Ovary (tissue), 9 donors: ENCODE results near the gene CDH11. TPM values are rescaled to one million over a fixed set of nuclear protein-coding genes. Genes with fewer than 3 reads are reported as not detected.

ENCODE experiments used
- DNase-seq, 5 donors: peaks; one replicate each; pipeline ENCODE4 v3.0.0-alpha.2; 2019 to 2020
- H3K27ac ChIP-seq, 2 donors: fragments of 200-600 bp; one replicate each; pipeline versions ENCODE4 v1.5.1 to v1.8.0; 2019 to 2022
- H3K27me3 ChIP-seq: fragments of 200-600 bp; one replicate; pipeline ENCODE4 v1.8.0; 2022
- H3K36me3 ChIP-seq: fragments of 200-600 bp; sonication (generic); one replicate; pipeline ENCODE4 v1.5.1; 2019
- H3K4me1 ChIP-seq: one replicate; pipeline ENCODE4 v1.8.1; 2013; ENCODE audit warnings: mild to moderate bottlenecking, moderate library complexity; ENCODE audit not compliant: insufficient read depth
- H3K4me3 ChIP-seq: fragments of 200-600 bp; sonication (generic); one replicate; pipeline ENCODE4 v1.5.1; 2017
- H3K9me3 ChIP-seq, 2 donors: fragments of 200-600 bp in 1 of 2; sonication (generic) in 1 of 2; one replicate each; pipeline versions ENCODE4 v1.5.1 to v1.8.1; 2013 to 2019; ENCODE audit warnings: mild to moderate bottlenecking in 1 of 2, moderate library complexity in 1 of 2
- CTCF ChIP-seq, 3 donors: fragments of 450-650 bp in 2 of 3; fragments of 200-600 bp in 1 of 3; IDR thresholded peaks; one replicate each; pipeline versions ENCODE4 v1.5.1 to v1.8.0; 2016 to 2022; ENCODE audit warnings: antibody characterized with exemption in 3 of 3, mild to moderate bottlenecking in 1 of 3
- EP300 ChIP-seq: sonication (generic); formaldehyde crosslinking; IDR thresholded peaks from one replicate; pipeline ENCODE4 v1.6.1; 2017; ENCODE audit warnings: antibody characterized with exemption
- POLR2A ChIP-seq: fragments of 450-650 bp; IDR thresholded peaks from one replicate; pipeline ENCODE4 v1.6.1; 2017; ENCODE audit warnings: antibody characterized with exemption, mild to moderate bottlenecking, moderate library complexity
- WGBS, 3 donors: extraction: QIAGEN DNeasy Blood & Tissue Kit in 1 of 3; methylation state at CpG; one replicate each; pipeline versions ENCODE4 v1.1.5 to v1.1.7; 2013 to 2017; 5-methylcytosine and 5-hydroxymethylcytosine counted together
- intact Hi-C, 4 donors: fragments of 100-400 bp; cut with DNase I; formaldehyde crosslinking; loops; one replicate each; pipeline versions ENCODE4 v1.11.0 to v1.15.1; 2022 to 2023
- polyA plus RNA-seq, 2 donors: library from polyadenylated mRNA; stranded (reverse); fragments of 200-250 nt in 1 of 2; fragments of 350-450 nt in 1 of 2; fragmentation: Illumina TruSeq in 1 of 2; extraction: RNeasy Lipid Tissue Mini Kit (QIAGEN cat#74804) in 1 of 2; gene quantifications; one replicate each; pipeline ENCODE4 v1.2.3, GENCODE V29; 2013 to 2014
- total RNA-seq, 7 donors: library from RNA; depleted of rRNA in 2 of 7; stranded (reverse); fragments of >200 nt in 2 of 7; fragmentation: NEBNext Ultra II Directional in 3 of 7; extraction: Animal tissue kit (Norgen Biotek cat#: 25700) in 3 of 7; gene quantifications; one replicate each; pipeline versions ENCODE4 v1.1.0 to v1.2.4, GENCODE V29; 2016 to 2023
- donor health status: DM: no; HTN: no; CAD: no; lungs with moderate emphysema.
- donor health status: DM: no; HTN: no; CAD: no.
- donor health status: Bipolar disorder and iron deficiency.
- donor health status: DM: yes; HTN: yes; CAD: no.
- donor health status: DM: no; HTN: no; CAD: no.
- donor health status: DM: yes; HTN: yes; CAD: no.

The CDH11 gene
- total and polyA plus RNA-seq, 9 donors = 118 to 858 (median 478) TPM

GRCh38 chr16:65045961-65046360 lies 75.9 kb downstream of the CDH11 start:
- Histone ChIP-seq H3K36me3 (no peaks in the 10 kb centered on the region), H3K27me3 (no peaks in the 10 kb centered on the region), H3K27ac (no peak overlapping the region), H3K9me3 (no peaks in the 10 kb centered on the region), H3K4me3 (no peak overlapping the region), H3K4me1 (no peaks in the 10 kb centered on the region)
- no peak for DNase-seq
- TF ChIP-seq POLR2A (no peak), CTCF (IDR thresholded peaks at IDR 0.05) (no peak), EP300 (no peak)
- WGBS, 3 donors = 90 to 95% (median 91%) methylated on average over 7 of the region's 7 CpGs
- intact Hi-C loops = no loop called here

GRCh38 chr16:65044873-65045272 lies 77.0 kb downstream of the CDH11 start:
- Histone ChIP-seq H3K4me1 (no peaks in the 10 kb centered on the region), H3K9me3 (no peaks in the 10 kb centered on the region), H3K36me3 (no peaks in the 10 kb centered on the region), H3K4me3 (no peak overlapping the region), H3K27me3 (no peaks in the 10 kb centered on the region), H3K27ac (no peak overlapping the region)
- DNase-seq = no peak
- intact Hi-C loops = no loop called here
- TF ChIP-seq CTCF (IDR thresholded peaks at IDR 0.05) (no peak), POLR2A (no peak), EP300 (no peak)
- 22 to 31% (median 26%) methylated on average over 5 of the region's 5 CpGs for WGBS, 3 donors

- DNase-seq = no peak
- TF ChIP-seq CTCF (IDR thresholded peaks at IDR 0.05) (no peak), POLR2A (no peak), EP300 (no peak)
- Histone ChIP-seq H3K9me3 (no peaks in the 10 kb centered on the region), H3K27ac (no peak overlapping the region), H3K4me1 (no peaks in the 10 kb centered on the region), H3K36me3 (no peaks in the 10 kb centered on the region), H3K4me3 (no peak overlapping the region), H3K27me3 (no peaks in the 10 kb centered on the region)
- intact Hi-C loops = no loop called here
- WGBS, 3 donors = 93 to 96% (median 95%) methylated on average over 2 of the region's 2 CpGs
Measured at GRCh38 chr16:65044026-65044425, 77.8 kb downstream of the CDH11 start.

GRCh38 chr16:65042438-65043365 lies 79.2 kb downstream of the CDH11 start:
- Histone ChIP-seq H3K4me3 (no peak overlapping the region), H3K27me3 (no peaks in the 10 kb centered on the region), H3K4me1 (peaks cover under 1% of the 10 kb centered on the region), H3K27ac (no peak overlapping the region), H3K36me3 (no peaks in the 10 kb centered on the region), H3K9me3 (no peaks in the 10 kb centered on the region)
- WGBS, 3 donors = 81 to 89% (median 86%) methylated on average over 4 of the region's 4 CpGs
- intact Hi-C loops = no loop called here
- TF ChIP-seq POLR2A (no peak), EP300 (no peak), CTCF (IDR thresholded peaks at IDR 0.05) (no peak)
- no peak for DNase-seq
